OCI-LY3 (cell line): ENCODE results near the gene USP20.

Experiments used
- EZH2phosphoT487 ChIP-seq: fragments of 200-600 bp; shearing (Covaris generic); IDR thresholded peaks from 2 replicates; pipeline ENCODE4 v1.6.1; 2018; ENCODE audit warnings: antibody characterized with exemption, mixed run types, low read depth
- TF ChIP-seq, protein P1 (sequence below): fragments of 200-600, 300-600 bp; sonication (generic); IDR thresholded peaks from 2 replicates; pipeline ENCODE4 v1.5.1; 2014; ENCODE audit warnings: antibody characterized with exemption, low read length, low read depth

- TF ChIP-seq, protein P1, sequence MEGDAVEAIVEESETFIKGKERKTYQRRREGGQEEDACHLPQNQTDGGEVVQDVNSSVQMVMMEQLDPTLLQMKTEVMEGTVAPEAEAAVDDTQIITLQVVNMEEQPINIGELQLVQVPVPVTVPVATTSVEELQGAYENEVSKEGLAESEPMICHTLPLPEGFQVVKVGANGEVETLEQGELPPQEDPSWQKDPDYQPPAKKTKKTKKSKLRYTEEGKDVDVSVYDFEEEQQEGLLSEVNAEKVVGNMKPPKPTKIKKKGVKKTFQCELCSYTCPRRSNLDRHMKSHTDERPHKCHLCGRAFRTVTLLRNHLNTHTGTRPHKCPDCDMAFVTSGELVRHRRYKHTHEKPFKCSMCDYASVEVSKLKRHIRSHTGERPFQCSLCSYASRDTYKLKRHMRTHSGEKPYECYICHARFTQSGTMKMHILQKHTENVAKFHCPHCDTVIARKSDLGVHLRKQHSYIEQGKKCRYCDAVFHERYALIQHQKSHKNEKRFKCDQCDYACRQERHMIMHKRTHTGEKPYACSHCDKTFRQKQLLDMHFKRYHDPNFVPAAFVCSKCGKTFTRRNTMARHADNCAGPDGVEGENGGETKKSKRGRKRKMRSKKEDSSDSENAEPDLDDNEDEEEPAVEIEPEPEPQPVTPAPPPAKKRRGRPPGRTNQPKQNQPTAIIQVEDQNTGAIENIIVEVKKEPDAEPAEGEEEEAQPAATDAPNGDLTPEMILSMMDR = no peak
- no peak for TF ChIP-seq EZH2phosphoT487
Measured at GRCh38 chr9:129919841-129920240, 84.6 kb downstream of the USP20 start.
